Measurements from ENCODE around the gene KANSL2.
"Not testable (repeated sequence)": the region's sequence is repeated elsewhere in the genome, so short reads cannot be mapped to it uniquely, and the experiment has no call there.

The KANSL2 gene

GRCh38 chr12:48681710-48682532 is at the start of gene KANSL2:
Gene KANSL2, minus strand, starts transcription at chr12:48682238. Its CDS starts 606 bp downstream, at chr12:48681632.
- DNase-seq: peak; percentile 91

- DNase-seq: no peak
These were observed 46.8 kb upstream of the KANSL2 start for GRCh38 chr12:48728807-48729206.

- not testable (repeated sequence) for DNase-seq
These were observed 38.7 kb upstream of the KANSL2 start for GRCh38 chr12:48720737-48721136.

DNA sequence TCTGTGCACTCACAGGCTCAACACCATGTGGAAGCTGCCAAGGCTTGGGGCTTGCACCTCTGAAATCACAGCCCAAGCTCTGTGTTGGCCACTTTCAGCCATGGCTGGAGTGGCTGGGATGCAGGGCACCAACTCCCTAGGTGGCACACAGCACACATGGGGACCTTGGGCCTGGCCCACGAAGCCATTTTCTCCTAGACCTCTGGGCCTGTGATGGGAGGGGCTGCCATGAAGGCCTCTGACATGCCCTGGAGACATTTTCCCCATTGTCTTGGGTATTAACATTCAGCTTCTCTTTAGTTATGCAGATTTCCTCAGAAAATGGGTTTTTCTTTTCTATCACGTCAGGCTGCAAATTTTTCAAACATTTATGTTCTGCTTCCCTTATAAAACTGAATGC is 38.1 kb upstream of the KANSL2 start:
- not testable (repeated sequence) for DNase-seq

GRCh38 chr12:48719002-48719401 is 37.0 kb upstream of the KANSL2 start:
- DNase-seq: not testable (repeated sequence)

DNA sequence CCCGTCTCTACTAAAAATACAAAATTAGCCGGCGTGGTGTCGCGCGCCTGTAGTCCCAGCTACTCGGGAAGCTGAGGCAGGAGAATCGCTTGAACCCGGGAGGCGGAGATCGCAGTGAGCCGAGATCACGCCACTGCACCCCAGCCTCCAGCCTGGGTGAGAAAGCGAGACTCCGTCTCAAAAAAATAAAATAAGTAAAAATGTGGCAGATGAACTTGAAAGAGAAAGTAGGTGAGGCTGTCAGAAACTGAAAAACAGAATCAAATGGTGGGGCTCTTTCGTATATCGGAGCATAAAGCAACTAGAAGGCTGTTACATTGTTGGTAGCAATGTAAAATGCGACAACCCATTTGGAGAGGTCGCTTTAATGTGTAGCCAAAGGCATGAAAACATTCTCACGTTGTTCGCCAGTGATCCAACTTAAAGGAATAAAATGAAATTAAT is 35.2 kb upstream of the KANSL2 start:
- no peak for DNase-seq

GRCh38 chr12:48716493-48717251 is 34.6 kb upstream of the KANSL2 start, which contains the start of gene CCNT1:
Gene CCNT1, minus strand, starts transcription at chr12:48716707. Its CDS starts 32 bp downstream, at chr12:48716675.
- peak; percentile 96 for DNase-seq

DNA sequence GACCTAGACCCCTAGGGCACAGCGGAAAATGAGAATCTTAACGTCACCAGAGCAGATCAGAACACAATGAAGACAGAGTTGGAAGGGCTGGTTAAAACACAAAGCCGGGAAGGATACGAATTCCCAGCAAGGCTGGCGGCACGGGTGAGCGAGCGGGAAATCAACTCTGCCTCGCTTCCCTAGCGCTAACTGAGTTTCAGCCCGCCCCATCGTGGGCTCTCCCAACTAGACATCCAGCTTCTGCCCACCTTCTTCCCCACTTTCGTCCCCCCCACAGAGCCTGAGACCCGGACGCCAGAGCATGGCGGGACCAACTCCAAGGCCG is 34.1 kb upstream of the KANSL2 start:
- DNase-seq: no peak

- no peak for DNase-seq
These were observed 30.2 kb upstream of the KANSL2 start for GRCh38 chr12:48712209-48712608.

DNA sequence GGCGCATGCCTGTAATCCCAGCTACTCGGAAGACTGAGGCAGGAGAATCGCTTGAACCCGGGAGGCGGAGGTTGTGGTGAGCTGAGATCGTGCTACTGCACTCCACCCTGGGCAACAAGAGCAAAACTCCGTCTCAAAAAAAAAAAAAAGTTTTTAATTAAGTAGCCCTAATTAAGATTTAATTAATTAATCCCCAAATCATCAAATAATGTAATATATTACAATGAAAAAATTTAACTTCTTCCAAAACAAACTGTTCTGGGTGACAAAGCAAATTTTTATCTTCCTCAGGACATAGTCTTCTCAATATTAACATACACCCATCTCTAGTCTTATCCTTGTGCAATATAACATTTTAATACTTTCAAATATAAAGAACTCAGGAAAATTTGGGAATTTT is 16.8 kb upstream of the KANSL2 start:
- not testable (repeated sequence) for DNase-seq

GRCh38 chr12:48696626-48697025 is 14.6 kb upstream of the KANSL2 start:
- no peak for DNase-seq

DNA sequence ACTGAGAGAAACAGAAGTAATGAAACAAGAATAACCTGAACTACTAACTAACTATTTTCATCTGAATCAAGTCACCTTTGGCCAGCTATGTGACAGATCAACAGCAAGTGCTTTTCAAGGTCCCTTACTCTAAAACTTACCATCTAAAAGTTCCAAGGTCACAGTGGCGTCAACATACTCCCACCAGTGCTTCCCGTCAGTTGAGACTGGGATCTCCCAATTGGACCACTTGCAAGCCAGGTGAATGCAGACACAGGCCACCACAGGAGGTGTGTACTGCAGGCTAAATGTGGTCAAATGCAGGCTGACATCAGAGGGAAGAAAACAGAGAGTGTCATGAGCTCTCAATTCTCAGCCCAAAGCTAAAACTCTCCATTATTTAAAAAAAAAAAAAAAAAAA is 13.8 kb upstream of the KANSL2 start:
- no peak for DNase-seq

DNA sequence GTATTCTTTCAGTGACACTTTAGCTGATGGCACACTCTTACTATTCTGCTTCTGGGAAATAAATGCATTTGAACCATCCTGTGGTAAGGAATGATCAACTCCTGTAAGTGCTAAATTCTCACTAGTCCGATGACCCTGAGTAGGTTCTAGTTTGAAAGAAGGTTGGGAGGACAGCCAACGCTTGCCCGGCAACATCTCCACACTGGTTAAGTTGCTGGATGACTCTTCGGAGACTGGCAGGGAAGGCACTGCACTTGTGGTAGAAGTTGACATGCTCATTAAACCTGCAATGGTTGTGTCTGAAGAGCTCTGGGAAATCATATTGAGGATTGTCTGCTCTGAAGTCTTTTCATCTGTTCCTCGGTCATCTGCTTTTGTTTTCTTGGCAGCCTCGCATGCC is 12.0 kb upstream of the KANSL2 start:
- no peak for DNase-seq

DNA sequence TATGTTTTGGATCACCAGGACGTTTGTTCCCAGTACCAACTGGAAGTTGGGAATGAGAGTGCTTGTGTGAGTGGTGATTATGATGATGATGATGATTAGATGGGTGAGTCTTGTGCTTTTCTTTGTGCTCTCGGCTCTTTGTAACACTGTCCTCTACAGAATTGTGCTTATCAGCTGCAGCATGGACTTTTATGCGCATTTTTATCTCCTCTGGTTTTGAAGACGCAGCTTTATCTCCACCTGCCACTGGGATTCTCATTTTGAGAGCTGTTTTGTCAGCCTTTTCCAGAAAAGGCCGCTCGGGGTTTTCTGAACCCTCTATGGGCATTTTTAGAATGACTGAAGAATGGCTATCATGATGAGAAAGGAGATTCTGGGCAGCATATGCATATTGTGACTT is 11.5 kb upstream of the KANSL2 start:
- DNase-seq: no peak

DNA sequence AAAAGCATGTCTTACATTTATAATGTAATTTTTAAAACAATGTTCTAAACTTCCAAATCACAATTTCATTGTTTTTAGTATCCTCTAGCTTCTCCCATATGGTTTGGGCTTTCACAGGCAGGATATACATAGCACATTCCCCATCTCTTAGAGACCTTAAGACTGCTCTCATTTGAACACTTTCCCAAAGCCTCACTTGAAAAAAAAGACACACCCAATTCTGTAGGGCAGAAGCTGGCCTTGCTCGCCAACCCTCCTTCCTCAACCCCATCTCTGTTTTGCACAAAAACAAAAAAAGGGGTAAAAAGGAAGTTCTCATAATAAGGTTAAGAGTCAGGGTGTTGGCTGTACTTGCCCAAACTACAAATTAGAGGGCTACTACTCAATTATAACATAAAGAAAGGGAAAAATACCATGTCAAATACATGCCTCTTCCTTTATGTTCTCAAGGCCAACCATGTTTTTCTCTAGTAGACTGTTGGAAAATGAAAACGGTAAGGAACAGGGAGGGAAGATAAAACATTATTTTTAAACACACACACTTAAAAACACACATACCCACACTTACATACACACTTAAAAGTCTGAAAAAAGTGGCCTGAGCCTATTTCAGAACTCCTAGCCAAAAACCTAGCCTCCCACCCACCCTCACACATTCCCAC is 9.9 kb upstream of the KANSL2 start:
- no peak for DNase-seq

- no peak for DNase-seq
These were observed 9.0 kb upstream of the KANSL2 start for GRCh38 chr12:48690990-48691389.

- no peak for DNase-seq
These were observed 8.4 kb upstream of the KANSL2 start for GRCh38 chr12:48690436-48690835.

- no peak for DNase-seq
These were observed 6.8 kb upstream of the KANSL2 start for GRCh38 chr12:48688836-48689235.

DNA sequence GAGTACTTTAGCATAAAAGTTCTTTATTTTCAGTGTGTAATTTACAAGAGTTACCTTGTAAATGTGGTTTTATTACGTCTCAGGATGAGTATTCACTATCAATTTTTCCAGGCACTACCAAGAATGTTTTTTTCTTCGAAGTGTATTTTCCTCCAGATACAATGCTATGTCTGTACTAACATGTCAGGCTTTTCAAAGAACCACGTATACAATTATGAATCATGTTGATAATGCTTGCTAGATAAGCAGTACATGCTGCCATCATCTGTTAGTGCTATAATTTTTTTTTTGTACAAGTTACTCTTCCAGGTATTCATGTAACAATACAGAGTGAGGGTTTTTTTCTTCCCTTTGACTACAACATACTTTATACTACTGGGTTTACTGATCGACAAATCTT is 5.6 kb upstream of the KANSL2 start:
- no peak for DNase-seq

DNA sequence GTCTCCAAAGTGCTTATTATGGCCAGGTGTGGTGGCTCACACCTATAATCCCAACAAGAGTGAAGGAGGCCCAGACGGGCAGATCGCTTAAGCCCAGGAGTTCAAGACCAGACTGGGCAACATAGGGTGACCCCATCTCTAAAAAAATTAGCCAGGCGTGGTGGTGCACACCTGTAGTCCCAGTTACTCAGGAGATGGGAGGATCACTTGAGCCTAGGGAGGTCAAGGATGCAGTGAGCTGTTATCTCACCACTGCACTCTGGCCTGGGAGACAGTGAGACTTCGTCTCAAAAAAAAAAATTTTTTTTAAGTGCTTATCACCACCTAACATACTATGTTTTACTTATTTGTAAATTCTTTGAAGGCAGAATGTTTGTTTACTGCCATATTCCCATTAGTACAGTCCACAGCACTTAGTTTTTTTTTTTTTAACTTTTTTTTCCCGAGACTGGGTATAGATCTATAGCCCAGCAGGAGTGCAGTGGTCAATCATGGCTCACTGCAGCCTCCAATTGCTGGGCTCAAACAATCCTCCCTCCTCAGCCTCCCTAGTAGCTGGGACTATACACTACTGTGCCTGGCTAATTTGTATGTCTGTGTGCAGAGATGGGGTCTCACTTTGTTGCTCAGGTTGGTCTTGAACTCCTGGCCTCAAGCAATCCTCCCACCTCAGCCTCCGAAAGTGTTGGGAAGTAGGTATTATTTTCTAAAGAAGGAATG is 4.7 kb upstream of the KANSL2 start:
- no peak for DNase-seq

GRCh38 chr12:48686037-48686595 is 4.1 kb upstream of the KANSL2 start:
- no peak for DNase-seq

GRCh38 chr12:48683534-48683933 is 1.5 kb upstream of the KANSL2 start:
- DNase-seq: no peak

DNA sequence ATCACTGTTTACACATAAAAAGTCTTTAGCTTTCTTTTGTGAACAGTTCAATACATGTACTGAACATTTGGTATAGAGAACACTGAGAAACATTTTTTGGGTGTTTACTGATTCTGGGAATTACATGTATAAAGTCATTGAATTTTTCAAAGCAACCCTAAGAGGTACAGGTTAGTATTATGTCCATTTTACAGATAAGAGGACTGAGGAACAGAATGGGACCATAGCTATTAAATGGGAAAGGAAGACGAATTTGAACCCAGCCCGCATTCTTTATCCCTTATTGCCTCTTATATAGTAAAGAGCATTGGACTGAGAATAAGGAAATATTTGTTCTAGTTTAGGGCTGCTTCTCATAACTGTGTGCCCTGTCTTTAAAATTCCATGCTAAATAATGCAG is 889 bp upstream of the KANSL2 start:
- no peak for DNase-seq

Data from stimulated activated CD4-positive, alpha-beta T cell treated with anti-CD3 and anti-CD28 coated beads, Interleukin-12 subunit alpha, Interleukin-12 subunit beta, amount 100 ng/mL, for 4 hours (primary cell).